ENCODE results near the gene RHEBL1. TPM values are rescaled to one million over a fixed set of nuclear protein-coding genes. Genes with fewer than 3 reads are reported as not detected.

The RHEBL1 gene
- total and polyA plus RNA-seq, 4 donors: 0.29 to 1.2 (median 0.36) TPM; not detected in 1

DNA sequence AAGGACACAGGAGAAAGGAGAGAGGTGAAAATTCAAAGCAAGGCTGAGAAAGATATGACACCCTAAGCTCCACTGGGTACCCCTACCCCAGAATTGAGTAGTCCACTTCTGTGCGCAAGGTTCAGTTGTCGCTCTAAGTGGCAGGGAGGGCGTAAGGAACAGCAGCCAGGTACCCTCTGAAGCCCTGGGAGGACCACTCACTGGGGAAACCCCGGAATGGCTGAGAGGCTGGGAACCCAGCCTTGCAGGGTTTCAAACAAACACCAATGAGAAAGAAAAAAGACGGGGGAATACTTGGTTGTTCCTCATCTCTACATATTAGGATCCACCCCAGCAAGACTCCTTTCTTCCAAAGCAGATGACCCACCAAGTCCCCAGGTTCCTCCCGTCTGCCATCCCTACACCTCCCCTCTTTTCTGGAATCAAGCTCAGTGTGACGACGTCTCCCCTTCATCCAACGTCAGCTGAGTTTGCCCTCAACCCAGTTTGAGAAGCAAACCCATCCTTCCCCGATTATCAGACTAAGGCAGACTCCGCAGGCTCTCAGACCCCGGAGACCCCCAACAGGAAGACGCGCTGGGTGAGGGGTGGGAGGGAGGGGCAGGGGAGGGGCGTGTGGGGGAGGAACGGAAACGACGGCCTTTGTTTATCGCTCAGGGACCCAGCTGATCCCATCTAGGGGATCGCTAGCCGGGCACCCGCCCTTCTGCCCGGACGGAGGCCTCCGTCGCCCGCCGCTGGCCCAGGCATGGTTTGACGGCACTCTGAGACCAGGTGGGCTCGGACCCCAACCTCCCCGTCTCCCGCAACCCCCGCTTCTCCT is 40.1 kb upstream of the RHEBL1 start:
- peak overlapping the region; percentile 95 to 96 for H3K27ac ChIP-seq (ENCODE audit: low read depth in 1 of 2, low read length in 2 of 2)
- H3K4me1 ChIP-seq (ENCODE audit: control insufficient read depth in 4 of 4, insufficient read depth in 4 of 4, low read length in 3 of 4): peaks cover 5 to 22% (median 14%) of the 10 kb centered on the region in 4 donors
- no peak for DNase-seq (ENCODE audit: low spot score)
- H3K9me3 ChIP-seq (ENCODE audit: control insufficient read depth in 4 of 4, low read length in 3 of 4): no peaks in the 10 kb centered on the region
- WGBS: 7% methylated on average over 33 of the region's 33 CpGs
- TF ChIP-seq HNF4A (conservative IDR thresholded peaks at IDR 0.05): no peak
- TF ChIP-seq SP1 (IDR thresholded peaks at IDR 0.05): no peak
- no peak for TF ChIP-seq GABPA (IDR thresholded peaks at IDR 0.05 in 1 of 2, conservative IDR thresholded peaks at IDR 0.05 in 1 of 2)
- TF ChIP-seq, protein P1, sequence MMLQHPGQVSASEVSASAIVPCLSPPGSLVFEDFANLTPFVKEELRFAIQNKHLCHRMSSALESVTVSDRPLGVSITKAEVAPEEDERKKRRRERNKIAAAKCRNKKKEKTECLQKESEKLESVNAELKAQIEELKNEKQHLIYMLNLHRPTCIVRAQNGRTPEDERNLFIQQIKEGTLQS (IDR thresholded peaks at IDR 0.05): no peak
- no peak for TF ChIP-seq RXRA (IDR thresholded peaks at IDR 0.05)
- no peak for TF ChIP-seq JUND (IDR thresholded peaks at IDR 0.05)
- TF ChIP-seq, protein P2, sequence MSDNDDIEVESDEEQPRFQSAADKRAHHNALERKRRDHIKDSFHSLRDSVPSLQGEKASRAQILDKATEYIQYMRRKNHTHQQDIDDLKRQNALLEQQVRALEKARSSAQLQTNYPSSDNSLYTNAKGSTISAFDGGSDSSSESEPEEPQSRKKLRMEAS (IDR thresholded peaks at IDR 0.05): no peak
- TF ChIP-seq FOXA1 (IDR thresholded peaks at IDR 0.05): no peak
- no peak for TF ChIP-seq HNF4G (IDR thresholded peaks at IDR 0.05)
- TF ChIP-seq, protein P3, sequence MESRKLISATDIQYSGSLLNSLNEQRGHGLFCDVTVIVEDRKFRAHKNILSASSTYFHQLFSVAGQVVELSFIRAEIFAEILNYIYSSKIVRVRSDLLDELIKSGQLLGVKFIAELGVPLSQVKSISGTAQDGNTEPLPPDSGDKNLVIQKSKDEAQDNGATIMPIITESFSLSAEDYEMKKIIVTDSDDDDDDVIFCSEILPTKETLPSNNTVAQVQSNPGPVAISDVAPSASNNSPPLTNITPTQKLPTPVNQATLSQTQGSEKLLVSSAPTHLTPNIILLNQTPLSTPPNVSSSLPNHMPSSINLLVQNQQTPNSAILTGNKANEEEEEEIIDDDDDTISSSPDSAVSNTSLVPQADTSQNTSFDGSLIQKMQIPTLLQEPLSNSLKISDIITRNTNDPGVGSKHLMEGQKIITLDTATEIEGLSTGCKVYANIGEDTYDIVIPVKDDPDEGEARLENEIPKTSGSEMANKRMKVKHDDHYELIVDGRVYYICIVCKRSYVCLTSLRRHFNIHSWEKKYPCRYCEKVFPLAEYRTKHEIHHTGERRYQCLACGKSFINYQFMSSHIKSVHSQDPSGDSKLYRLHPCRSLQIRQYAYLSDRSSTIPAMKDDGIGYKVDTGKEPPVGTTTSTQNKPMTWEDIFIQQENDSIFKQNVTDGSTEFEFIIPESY (IDR thresholded peaks at IDR 0.05): no peak
- TF ChIP-seq NR2F2 (IDR thresholded peaks at IDR 0.05): no peak
- TF ChIP-seq TAF1 (conservative IDR thresholded peaks at IDR 0.05): no peak
- TF ChIP-seq, protein P4, sequence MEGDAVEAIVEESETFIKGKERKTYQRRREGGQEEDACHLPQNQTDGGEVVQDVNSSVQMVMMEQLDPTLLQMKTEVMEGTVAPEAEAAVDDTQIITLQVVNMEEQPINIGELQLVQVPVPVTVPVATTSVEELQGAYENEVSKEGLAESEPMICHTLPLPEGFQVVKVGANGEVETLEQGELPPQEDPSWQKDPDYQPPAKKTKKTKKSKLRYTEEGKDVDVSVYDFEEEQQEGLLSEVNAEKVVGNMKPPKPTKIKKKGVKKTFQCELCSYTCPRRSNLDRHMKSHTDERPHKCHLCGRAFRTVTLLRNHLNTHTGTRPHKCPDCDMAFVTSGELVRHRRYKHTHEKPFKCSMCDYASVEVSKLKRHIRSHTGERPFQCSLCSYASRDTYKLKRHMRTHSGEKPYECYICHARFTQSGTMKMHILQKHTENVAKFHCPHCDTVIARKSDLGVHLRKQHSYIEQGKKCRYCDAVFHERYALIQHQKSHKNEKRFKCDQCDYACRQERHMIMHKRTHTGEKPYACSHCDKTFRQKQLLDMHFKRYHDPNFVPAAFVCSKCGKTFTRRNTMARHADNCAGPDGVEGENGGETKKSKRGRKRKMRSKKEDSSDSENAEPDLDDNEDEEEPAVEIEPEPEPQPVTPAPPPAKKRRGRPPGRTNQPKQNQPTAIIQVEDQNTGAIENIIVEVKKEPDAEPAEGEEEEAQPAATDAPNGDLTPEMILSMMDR (IDR thresholded peaks at IDR 0.05; ENCODE audit: low read depth, low read length, missing input control): no peak
- no peak for TF ChIP-seq YY1 (IDR thresholded peaks at IDR 0.05)
- TF ChIP-seq FOXA2 (IDR thresholded peaks at IDR 0.05): no peak
- no peak for TF ChIP-seq RAD21 (IDR thresholded peaks at IDR 0.05)
- no peak for TF ChIP-seq EGR1 (IDR thresholded peaks at IDR 0.05; ENCODE audit: low read depth in 2 of 2)
- peak overlapping the region; percentile 36 to 81 for H3K9ac ChIP-seq (ENCODE audit: low read depth in 1 of 2, low read length in 2 of 2)
- peak overlapping the region; percentile 80 to 93 (median 90) for H3K4me3 ChIP-seq (ENCODE audit: low read depth in 1 of 3, low read length in 3 of 3)
- peaks cover 0 to 7% (median 2%) of the 10 kb centered on the region in 4 donors for H3K36me3 ChIP-seq (ENCODE audit: control insufficient read depth in 4 of 4, insufficient read depth in 3 of 4, low read depth in 1 of 4, low read length in 3 of 4)
- no peaks in the 10 kb centered on the region for H3K27me3 ChIP-seq (ENCODE audit: control insufficient read depth in 4 of 4, insufficient read depth in 4 of 4, low read length in 3 of 4)

DNA sequence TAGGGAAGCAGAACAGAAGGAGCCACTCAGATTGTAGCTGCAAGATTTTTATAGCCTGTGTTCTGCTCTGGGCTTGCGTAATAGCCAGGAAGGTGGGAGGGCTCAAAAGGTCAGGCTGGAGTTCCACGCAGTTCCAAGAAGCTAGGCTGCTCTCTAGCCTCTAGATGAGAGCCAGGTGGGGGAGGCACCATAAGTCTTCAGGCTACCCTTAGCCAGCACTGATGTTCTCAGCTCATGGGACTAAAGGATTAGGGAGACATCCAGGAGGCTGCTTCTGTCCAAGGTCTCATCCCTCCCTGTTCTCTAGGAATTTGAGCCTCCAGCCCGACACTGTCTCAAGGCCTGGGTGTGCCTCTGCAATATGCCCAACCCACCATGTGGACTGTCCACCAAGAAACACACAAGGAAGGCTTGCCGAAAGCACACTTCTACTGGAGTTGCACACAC is 39.2 kb upstream of the RHEBL1 start:
- H3K9me3 ChIP-seq (ENCODE audit: control insufficient read depth in 4 of 4, low read length in 3 of 4): no peaks in the 10 kb centered on the region
- WGBS: 19% methylated on average over 4 of the region's 4 CpGs
- no peak overlapping the region for H3K9ac ChIP-seq (ENCODE audit: low read depth in 1 of 2, low read length in 2 of 2)
- no peaks in the 10 kb centered on the region for H3K27me3 ChIP-seq (ENCODE audit: control insufficient read depth in 4 of 4, insufficient read depth in 4 of 4, low read length in 3 of 4)
- peaks cover 5 to 22% (median 14%) of the 10 kb centered on the region in 4 donors for H3K4me1 ChIP-seq (ENCODE audit: control insufficient read depth in 4 of 4, insufficient read depth in 4 of 4, low read length in 3 of 4)
- peak; percentile 71 for TF ChIP-seq NR2F2 (IDR thresholded peaks at IDR 0.05)
- TF ChIP-seq, protein P4 (IDR thresholded peaks at IDR 0.05; ENCODE audit: low read depth, low read length, missing input control): no peak
- peak; percentile 54 for TF ChIP-seq SP1 (IDR thresholded peaks at IDR 0.05)
- TF ChIP-seq RAD21 (IDR thresholded peaks at IDR 0.05): no peak
- TF ChIP-seq GABPA (IDR thresholded peaks at IDR 0.05 in 1 of 2, conservative IDR thresholded peaks at IDR 0.05 in 1 of 2): no peak
- peak; percentile 47 to 48 for TF ChIP-seq RXRA (IDR thresholded peaks at IDR 0.05)
- TF ChIP-seq, protein P3 (IDR thresholded peaks at IDR 0.05): no peak
- TF ChIP-seq HNF4A (conservative IDR thresholded peaks at IDR 0.05): peak; percentile 62 to 73
- DNase-seq (ENCODE audit: low spot score): no peak
- H3K4me3 ChIP-seq (ENCODE audit: low read depth in 1 of 3, low read length in 3 of 3): peak overlapping the region; percentile 26 to 80 (median 64)
- peak overlapping the region; percentile 95 to 96 for H3K27ac ChIP-seq (ENCODE audit: low read depth in 1 of 2, low read length in 2 of 2)
- H3K36me3 ChIP-seq (ENCODE audit: control insufficient read depth in 4 of 4, insufficient read depth in 3 of 4, low read depth in 1 of 4, low read length in 3 of 4): peaks cover 3 to 7% (median 5%) of the 10 kb centered on the region in 4 donors
